ENCODE data around the gene SPATA20.

SPATA20 gene

DNA sequence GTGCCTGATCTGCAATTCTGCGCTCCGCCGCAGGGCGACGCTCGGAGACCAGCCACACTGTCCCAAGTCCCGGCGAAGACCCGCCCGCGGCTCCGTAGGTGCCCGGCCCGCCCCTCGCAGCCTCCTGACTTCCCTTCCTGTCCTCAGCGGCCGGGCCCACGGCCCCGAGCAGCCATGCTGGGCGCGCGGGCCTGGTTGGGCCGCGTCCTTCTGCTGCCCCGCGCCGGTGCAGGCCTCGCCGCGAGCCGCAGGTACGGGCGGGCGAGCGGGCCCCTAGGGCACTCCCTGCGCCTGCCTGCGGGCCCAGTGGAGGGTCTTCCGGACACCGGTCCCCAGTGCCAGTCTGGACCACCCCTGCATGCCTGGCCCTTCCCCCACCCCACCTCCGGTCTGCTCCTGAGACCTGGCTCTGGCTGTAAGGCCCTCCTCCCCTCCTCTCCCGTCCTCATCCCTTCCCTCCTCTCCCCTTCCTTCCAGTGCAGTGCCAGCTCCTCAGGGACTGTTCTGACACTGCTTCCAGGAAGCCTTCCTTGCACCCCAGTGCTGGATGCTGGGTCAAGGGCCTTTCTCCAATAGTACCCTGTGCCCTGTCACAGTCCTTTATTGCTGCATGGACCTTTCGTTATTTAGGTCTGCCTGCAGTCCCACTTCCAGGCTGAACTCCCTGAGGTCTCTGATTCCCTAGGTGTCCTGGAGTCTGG, at the start of gene SPATA20:
Gene SPATA20 (plus strand): TSS at position 140 of the 701 bp plus-strand sequence. CDS start 35 bp downstream, at position 175.
- DNase-seq = peak; percentile 96

DNA sequence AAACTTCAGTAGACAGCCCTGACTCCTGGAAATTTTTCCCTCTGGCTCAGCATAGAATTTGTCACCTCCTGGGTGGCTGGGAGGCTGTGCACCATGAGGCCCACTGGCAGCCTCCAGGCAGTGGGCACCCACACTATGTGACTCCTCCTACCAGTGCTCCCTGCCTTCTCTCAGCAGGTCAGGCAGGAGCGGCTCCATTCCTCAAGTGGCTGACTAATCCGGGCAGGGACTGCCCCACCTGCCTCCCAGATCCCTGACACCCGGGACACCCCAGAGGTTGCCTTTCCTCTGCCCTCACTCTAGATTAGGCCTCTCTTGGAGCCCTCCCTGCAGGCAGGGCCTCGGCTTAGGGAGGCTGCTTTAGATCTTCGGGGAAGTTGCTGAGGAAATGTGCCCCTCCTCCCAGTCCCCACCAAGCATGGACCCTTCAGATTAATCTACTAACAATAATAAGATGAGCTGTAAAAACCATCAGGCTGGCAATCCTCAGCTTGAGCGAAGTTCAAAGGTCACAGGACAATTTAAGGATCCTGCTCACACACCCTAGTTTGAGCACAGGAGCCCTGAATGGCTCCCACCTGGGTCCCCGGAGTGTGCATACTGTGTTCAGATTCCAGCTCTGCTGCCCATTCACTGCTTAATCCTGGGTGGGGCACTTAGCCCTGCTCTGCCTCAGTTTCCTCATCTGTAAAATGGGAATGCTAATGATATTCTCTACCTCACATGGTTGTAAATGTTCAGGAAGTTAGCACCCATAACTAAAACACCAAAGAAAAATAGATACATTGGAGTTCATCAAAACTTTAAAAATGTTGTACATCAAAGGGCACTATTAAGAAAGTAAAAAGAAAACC, 48.7 kb upstream of the SPATA20 start:
- DNase-seq = no peak

DNA sequence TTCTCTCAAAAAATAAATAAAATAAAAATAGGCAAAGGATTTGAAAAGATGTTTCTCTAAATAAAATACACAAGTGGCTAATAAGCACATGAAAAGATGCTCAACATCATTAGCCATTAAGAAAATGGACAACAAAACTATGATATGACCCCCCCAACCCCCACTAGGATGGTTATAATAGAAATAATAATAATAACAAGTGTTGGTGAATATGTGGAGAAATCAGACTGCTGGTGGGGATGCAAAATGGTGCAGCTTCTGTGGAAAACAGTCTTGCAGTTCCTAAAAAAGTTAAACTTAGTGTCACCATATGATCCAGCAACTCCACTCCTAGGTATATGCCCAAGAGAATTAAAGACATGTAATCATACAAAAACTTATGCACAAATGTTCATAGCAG, 47.7 kb upstream of the SPATA20 start:
- DNase-seq = no peak

DNA sequence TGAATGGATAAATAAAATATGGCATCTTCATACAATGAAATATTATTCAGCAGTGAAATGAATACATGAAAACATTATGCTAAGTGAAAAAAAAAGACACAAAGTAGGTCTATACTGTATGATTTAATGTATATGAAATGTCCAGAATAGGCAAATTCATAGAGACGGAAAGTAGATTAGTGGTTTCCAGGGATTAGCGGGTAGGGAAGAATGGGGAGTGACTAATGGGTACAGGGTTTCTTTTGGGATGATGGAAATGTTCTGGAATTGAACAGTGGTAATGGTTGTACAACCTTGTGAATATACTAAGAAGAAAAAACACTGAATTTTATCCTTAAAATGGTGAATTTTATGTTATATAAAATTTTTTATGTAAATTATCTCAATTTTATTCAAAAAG, 47.3 kb upstream of the SPATA20 start:
- no peak for DNase-seq

DNA sequence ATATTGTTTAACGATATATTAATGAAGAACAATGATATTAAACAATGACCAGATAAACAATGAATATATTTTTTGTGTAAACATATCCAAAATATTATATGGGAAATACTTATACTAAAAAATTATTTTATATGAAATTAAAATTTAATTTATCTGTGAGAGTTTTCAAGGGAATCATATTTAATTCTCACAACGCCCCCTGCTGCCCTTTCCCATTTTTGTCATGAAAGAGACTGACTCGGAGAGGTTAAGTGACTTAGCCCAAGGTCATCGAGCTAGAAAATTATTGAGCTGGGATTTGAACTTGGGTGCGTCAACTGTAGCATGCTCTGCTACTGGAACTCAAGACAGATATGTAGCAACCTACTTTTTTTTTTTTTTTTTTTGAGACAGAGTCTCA, 45.9 kb upstream of the SPATA20 start:
- DNase-seq = peak; percentile 40

DNA sequence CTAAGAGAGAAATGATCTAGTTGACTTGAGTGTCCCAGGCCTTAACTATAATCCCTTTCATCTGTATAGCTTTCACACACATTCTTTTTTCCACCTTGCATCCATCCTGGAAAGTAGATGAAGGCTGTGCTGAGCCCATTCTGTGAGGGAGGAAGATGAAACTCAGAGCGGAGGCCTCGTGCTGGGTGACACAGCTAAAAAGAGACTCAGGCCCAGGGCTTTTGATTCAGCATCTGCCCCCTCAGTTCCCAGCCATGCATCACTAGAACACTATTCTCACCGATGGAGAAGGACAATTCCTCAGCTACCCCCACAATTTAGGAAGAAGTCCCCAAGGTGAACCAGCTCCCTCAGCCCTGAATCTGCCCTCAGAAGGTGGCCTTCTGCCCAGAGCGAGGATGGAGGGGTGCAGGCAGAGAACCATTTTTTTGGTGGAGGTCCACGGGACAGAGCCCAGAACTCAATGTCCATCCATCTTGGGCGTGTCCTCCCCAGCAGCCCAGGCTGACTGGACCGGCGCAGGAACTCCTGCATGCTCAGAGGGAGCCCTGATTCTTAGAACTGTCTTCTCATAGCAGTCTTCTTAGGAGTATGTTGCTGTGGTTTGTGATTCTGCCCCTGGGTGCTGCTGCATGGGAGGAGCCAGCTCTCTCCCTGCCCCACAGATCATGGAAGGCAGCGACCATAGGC, 44.5 kb upstream of the SPATA20 start:
- no peak for DNase-seq

DNA sequence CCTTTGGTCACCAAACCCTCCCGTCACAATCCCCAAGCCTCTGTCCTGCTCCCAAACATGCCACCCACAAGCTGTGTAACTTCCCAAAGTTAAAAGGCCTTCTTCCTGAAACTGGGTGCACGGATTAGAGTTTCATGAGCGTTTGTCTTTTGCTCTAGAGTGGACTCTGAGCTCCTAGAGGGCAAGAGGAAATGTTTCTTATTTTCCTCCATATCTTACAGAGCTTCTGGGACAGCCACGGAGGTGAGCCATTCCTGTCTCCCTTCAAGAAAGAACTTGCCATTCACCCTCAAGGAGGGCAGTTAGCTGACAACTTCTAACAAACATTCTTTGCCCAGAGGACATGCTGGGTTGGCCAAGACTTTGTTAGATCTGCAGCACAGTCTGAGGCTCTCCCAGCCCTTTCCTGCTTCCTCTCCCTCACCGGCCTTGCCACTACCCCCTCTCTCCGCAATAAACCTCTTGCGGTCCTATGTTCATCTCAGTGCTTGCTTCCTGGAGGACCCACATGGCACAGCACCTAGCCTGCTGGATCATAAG, 41.3 kb upstream of the SPATA20 start:
- no peak for DNase-seq

DNA sequence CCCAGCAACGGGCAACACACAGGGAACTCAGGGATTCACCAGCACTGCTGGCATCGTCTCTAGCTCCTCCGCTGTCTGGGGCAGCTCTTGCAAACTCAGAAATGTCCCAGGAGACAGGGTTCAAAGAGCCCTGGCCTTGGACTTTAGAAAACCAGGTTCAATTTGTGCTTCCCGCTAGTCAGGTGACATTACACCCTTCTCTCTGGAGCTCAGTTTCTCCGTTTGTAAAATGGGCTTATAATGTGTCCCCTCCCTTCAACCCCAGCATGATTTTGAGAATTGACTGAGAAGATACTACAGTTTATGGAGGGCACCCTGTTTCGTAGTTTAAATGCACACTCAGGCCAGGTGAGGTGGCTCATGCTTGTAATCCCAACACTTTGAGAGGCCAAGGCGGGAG, 40.7 kb upstream of the SPATA20 start:
- DNase-seq = no peak

DNA sequence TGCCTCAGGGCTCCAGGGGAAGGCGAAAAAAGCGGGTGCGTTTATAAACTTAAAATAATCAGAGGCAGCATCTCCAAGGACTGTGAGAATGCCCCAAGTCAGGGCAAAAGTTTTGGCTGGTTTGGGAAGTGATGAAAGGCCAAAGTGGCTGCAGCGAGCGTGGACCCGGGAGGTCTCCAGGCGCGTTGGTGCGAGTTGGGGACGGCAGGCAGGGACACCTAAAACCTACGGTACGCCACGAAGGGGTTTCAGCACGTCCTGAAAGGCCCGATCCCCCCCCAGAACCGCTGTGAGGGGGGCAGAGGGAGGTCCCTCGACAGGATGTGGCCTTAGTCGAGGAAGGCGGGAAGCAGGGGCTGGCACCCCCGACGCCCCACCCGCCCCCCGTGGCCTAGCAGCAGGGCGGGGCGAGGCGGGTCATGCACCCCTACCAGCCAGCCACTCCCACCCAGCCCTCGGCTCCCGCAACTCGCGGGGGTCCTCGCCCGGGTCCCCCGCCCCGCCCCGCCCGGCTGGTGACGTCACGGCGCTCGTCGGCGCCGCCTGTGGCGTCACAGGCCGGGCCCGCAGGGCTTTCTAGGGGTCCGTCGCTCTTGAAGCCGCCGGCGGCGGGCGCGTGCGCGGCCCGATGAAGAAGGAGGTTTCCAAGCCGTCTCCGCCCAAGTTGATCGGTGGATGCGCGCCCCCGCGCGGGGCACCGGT, 39.0 kb upstream of the SPATA20 start, which contains the start of gene MYCBPAP:
Gene MYCBPAP (plus strand): TSS at position 569 of the 702 bp plus-strand sequence. CDS start 236 bp downstream, outside the sequence.
- DNase-seq = peak; percentile 93

DNA sequence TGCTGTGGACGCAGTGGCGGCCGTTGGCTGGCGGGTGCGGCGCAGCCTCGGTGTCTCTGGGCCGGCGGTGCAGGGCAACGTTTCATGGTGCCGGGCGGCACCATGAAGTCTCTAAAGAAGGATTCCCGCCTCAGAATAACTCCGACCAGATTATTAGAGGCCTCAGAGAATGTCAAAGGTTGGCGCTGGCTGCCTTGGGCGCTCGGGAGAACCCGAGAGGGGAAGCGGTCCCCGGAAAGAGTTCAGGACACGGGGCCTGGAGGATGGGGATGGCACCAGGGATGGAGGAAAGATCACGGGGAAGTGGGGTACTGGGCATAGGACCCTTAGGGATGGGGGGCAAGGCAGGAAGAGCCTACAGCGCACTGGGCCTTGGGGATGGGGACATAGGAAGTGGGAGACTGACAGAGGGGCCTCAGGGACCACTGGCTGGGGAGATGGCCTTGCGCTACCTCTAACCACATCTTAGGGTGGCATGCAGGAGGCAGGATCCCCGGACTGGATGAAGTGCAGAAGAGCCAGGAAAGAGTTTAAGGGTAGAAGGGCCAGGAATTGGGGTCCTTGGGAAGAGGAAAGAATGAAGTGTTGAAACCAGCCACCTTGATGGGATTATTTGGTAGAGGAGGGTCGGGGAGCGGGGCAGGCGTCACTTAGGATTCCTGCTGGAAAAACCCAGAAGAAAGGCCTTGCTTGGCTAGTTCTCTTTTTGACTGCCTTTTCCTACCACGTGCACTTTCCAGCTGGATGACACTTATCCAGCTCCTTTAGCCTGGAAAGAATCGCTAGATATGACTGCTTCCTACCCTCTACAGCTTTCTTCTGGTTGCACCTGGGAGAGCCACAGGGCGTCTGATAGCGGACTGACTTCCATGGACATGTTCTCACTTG, 38.2 kb upstream of the SPATA20 start:
- DNase-seq = no peak

DNA sequence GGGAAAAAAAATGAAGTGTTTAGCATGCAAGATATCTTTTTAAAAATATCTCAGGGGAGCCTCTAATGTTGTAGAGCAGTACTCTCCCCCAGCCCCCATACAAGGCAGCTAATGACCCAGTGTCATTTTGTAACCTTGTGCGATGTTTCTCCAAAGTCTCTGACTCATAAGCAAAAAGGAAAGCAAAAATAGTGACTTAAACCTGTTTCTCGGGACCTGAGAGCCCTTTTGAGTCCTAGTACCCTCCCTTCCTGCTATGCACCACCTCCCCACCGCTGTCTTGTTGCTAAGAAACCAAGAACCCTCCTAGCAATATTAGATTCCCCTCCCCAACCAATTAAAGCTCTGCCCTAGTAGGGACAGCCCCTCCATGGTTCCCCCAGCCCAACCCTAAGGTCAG, 35.9 kb upstream of the SPATA20 start:
- peak; percentile 35 for DNase-seq

DNA sequence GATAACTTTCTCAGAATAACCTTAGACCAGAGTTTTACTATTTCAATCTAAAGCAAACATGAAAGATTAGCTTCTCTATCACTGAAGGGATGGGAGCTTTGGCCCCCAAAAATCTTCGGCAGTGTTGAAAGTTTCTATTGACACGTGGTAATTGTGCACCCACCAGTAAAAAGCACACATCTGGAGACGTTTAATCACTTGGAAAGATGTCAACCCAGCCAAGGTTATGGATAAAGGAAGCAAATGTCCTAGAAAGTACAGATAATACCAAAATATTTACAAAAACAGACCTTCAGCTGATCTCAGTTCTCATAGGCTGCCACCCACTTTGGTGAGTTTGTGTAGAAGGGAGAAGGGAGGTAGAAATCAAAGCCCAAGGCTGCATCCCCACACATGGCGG, 33.5 kb upstream of the SPATA20 start:
- DNase-seq = no peak

DNA sequence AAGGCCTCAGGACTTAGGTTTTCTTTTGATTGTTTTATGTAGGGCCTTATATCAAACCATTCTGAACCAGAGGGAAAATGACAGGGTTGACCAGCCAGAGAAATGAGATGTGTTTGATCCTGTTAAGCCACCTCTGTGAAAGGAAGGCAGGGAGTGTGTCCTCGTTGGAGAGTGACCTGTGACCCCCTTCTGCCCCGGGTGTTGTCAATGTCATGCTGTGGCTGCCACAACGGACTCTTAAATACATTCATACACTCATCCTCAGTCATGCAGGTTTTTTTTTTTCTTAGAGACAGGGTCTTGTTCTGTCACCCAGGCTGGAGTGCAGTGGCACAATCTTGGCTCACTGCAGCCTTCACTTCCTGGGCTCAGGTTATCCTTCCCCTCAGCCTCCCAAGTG, 32.6 kb upstream of the SPATA20 start:
- no peak for DNase-seq

DNA sequence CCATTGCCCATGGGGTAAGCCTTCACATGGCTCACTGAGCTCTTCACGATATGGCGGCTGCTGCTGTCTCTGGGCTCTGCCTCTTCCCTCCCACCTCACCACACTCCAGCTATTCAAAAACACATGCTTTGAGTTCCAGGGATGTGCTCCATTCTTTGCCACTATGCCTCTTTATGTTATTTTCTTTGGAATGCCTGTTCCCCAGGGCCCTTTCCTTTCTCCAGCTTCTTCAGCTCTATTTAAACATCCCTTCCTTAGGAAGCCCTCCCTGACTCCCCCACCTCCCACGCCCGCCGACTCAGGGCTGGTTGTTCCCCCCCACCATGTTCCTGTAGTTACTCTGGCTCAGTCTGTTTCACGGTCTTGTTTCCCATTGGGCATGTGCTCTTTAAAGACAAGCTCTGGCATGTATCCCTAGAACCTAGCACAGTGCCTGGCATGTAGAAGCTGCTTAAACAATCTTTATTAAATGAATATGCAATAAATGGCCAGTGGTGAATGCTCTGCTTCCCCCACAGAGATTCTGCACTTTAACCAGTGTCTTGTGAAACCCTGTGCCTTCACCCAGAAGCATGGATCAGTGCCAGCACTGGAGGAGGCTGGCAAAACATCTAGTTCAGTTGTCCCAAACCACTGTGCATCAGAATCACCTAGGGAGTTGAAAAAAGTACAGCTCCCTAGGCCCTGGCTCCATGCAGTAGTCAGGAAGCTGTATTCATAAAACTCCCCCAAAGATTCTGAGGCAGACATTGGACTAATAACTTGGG, 31.9 kb upstream of the SPATA20 start:
- no peak for DNase-seq

DNA sequence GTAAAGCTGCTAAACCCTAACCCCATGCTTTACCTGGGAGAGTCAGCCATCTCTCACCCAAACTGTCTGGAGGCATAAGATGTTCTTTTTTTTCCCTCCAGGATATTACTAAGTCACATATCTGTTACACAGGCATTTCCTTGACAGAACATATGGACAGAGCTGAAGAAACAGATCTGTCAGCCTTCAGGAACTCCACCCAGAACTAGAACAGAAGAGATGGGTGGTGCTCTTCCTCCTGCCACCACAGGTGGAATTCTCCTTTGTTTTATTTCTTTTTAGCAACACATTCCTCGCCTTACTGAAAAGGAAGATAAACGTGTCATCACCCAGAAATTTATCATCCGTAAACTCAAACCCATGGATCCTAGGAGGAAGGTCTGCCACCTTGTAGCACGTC, 30.0 kb upstream of the SPATA20 start:
- no peak for DNase-seq

DNA sequence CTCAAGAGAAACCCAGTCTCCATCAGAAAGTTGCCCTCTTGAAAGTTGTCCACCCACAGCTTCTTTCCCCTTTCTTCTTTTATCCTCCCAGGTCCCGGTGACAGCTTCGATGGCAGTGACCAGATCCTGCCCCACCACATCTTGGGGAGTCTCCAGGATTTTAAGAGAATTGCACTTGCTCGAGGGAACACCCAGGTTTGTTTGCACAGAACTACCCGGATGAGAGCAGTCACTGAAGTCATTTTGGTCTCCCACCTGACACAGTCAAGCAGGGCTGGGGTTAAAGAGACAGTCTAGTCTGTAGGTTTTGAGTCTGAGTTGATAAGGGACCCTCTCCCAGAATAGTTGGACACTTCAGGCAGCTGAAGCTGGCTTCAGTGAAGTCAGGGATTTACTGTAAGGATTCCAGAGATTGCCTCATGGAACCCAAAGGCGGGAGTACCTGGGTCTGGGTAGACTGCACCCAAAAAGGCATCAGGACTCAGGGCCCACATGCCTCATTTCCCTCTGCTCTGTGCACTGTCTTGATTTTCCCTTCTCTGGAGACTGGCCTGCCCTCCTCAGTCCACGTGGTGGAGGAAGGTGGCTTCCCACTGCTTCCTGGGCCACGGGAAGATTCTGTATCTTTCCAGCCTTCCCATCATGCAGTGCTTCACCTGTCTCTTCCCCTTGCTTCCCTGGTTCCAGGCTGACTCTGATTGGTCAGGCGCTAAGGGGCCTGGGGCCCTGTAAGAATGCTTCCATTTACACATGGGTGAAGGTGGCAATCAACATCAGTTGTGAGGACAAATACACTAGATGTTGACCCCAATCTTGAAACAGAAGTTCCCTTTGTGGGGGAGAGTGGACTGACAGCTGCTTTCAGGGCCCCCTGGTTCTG, 29.2 kb upstream of the SPATA20 start:
- DNase-seq = peak; percentile 65

DNA sequence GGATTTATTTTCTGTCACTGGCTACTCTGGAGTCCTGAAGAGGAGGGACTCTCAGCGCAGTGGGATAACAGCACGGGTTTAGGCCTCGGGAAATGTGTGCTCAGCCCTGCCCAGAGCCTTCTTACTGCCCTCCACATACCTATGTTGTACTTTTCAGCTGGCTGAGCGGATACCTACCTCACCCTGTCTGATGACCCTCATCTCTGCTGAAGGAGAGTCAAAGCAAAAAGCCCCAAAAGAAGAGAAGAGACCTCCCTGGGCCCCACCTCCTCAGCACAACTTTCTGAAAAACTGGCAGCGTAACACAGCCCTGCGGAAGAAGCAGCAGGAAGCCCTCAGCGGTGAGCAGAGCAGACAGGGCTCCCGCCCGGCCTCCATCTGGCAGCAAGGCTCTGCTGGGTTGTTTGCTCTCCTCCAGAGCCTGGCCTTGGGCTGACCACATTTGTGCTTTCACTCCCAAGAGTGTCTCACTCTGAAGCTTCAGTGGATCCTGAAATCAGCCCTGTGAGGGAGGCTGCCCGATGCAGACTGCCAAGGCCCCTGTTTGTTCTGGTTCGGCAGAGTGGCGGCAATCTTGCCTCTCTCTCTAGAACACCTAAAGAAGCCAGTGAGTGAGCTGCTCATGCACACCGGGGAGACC, 28.5 kb upstream of the SPATA20 start:
- DNase-seq = peak; percentile 94

DNA sequence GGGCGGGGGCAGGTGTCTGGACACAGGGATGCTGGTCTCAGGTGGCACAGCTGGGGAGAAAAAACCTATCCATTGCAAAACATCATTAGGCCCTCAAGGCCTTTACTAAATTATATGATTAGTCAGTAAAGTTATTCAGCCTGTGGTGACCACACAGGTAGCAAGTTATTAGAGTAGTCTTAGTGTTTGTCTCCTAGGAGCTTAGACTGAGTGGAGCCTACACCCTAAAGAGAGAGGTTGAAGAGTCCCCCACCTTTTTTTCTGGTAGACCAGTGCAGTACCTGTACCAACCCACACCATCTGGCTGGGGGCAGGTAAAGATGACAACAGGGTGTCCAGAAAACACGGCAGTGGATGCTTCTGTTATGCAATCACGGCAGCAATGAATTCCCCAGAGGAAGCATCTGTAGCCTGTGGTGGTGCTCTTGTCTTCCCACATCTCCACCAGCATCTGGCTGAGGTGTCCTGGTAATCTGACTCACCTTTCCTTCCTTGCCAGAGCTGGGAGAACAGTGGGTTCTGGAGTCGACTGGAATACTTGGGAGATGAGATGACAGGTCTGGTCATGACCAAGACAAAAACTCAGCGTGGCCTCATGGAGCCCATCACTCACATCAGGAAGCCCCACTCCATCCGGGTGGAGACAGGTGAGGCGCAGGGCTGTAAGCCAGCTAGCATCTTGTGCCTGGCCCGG, 27.7 kb upstream of the SPATA20 start:
- DNase-seq = peak; percentile 95

DNA sequence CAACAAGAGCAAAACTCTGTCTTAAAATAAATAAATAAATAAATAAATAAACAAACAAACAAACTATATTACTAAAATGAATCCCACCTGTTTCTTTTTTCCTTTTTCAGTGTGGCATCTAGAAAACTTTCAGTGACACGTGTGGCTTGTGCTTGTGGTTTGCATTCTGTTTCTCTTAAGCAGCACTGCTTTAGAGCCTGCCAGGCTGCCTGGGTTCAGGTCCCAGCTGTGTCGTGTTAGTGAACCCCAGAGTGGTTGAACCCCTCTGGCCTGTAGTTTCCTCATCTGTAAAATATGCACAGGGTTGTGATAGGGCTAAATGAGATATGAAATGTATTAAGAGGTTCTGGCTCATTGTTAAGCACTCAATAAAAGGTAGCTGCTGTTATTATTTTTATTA, 26.5 kb upstream of the SPATA20 start:
- no peak for DNase-seq

Measured in NCI-H69 (cell line).